Measurements from ENCODE around the gene HOXD9. TPM values are rescaled to one million over a fixed set of nuclear protein-coding genes. Genes with fewer than 3 reads are reported as not detected.

Gene HOXD9
- total RNA-seq, 1 donor from 2014 or later: 0.66 TPM

- DNase-seq (ENCODE audit: low spot score): no peak
Observed at GRCh38 chr2:176098366-176099158, 24.0 kb upstream of the HOXD9 start.

GRCh38 chr2:176099159-176099727 is 23.3 kb upstream of the HOXD9 start:
- DNase-seq (ENCODE audit: low spot score): no peak

- DNase-seq (ENCODE audit: low spot score): no peak
Observed at GRCh38 chr2:176099728-176100546, 22.6 kb upstream of the HOXD9 start, which contains the start of gene HOXD12. Gene HOXD12, plus strand, starts transcription at chr2:176099795. Its CDS starts 7 bp downstream, at chr2:176099802.

GRCh38 chr2:176100547-176101140 is 21.9 kb upstream of the HOXD9 start:
- DNase-seq (ENCODE audit: low spot score): no peak

- no peak for DNase-seq (ENCODE audit: low spot score)
Observed at GRCh38 chr2:176101216-176101830, 21.2 kb upstream of the HOXD9 start.

DNA sequence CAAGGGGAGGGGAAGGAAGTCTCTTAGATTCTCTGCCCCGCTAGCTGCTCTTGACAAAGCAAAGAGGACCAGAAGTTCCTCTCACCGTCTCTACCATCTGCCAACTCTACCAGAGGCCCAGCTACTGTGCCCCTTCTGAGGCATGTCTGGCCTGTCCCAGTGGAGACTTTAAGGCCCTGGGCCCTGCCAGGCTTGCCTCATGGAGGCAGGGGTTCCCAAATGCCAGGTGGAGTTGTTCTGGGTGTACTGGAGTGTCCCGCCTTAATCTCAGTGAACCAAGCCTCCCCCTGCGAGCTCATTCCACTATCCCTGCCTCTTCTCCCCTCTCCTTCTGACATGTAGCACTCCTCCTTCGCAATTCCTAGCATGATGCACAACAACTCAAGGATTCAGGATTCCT is 20.7 kb upstream of the HOXD9 start:
- DNase-seq (ENCODE audit: low spot score): no peak

- DNase-seq (ENCODE audit: low spot score): no peak
Observed at GRCh38 chr2:176102309-176102866, 20.1 kb upstream of the HOXD9 start.

DNA sequence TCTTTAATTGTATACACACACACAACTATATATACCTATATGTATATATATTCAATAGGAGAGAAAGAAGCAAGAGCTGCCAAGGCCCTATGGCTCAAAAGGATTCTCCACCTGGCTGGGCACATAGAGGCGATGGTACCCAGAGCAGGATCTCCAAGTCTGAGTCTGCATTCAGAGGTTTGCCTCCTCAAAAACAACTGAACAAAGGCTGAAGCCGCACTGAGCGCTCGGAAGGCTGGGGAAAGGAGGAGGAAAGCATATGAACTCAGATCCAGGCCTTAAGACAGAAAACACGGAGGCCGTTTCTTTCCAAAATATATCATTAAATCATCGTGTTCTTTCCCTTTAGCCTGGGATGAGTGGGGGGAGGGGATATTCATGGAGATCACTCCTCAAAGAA is 19.3 kb upstream of the HOXD9 start:
- DNase-seq (ENCODE audit: low spot score): no peak

DNA sequence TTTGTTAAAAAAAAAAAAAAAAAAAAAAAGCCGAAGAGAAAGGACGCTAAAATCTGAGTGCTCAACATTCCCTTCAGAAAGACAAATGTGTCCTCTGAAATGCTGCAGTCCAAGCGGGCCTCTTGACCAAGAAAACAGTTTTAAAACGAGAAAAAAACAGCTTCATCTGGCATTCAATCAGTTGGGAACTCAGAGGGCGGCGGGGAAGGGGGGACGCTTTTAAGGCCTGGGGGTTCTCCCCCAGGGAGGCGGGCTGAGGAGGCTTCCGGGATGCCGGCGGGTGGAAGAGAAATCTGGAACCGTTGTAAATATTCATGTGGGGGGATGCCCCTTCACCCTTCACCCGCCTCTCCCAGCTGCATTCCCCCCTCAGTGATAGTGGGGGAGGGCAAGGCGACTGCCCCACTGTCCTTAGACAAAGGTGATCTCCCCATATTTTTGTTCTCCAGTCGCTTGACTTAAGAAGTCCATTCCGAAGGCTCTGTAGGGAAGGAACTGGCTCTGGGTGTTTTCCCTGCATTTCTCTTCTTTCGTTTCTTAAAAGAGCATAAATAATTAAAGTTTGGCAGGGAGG is 18.7 kb upstream of the HOXD9 start:
- no peak for DNase-seq (ENCODE audit: low spot score)

DNA sequence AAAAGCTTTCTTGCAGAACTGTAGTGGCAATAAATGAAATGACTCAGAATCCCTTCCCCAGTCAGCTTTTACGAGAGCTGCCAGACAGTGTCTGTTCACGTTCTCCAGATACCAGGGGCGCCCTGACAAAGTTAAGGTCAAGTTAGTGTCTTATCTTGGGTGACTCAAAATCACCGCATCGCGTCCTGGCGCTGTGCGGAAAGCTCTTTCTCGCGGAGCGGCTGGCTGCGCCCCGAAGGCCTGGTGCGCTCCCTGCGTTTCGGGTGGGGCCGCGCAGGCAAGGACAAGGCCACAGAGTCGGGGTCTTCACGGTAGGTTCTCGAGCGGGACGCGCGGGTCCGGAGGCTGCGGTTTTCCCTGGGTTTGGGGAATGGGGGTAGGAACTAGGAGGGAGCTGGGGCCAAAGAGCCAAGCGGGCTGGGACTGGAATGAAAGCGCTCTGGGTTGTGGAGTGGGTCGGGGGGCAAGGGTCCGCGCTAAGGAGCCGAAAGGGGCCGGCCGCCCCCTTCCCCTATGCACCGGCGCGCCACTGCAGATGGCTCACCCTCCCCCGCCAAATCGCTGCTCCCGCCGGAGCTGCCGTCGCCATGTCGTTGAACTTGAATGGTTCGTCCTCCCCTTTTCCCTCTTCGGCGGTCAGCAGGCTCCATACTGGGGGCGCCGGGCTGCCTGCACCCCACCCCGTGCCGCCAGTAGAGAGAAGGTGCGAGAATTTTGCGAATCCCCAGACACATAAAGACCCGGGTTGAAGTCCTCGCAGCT is 18.0 kb upstream of the HOXD9 start:
- no peak for DNase-seq (ENCODE audit: low spot score)

DNA sequence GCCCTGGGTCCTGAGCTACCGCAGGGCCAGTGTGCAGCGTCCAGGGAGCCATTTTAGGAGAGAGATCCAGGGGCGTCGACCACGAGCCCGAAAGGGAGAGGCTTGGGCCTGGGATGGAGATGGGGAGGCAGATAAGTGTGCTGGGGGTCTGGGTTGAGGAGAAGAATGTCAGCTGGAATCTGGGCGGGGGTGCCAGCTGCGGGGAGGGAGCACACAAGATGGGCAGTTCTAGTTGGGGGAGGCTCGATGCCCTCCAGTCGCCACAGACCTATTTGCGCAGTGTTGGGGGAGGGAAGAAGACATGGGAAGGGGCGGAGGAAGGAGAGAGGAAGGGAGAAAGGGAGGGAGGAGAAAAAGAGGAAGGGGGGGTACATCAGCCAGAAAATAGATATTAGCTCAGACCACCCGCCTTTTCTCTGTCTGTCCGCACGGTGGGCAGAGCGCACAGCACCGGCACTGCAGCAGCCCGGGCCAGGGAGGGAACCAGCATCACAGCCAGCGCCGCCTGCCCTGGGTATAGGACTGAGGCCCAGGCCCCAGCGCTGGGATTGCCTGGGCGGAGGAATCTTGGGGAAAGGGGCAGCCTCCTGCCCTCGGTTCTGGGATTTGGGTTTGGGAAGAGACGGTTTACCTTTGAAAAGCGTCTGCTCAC is 17.3 kb upstream of the HOXD9 start:
- DNase-seq (ENCODE audit: low spot score): no peak

DNA sequence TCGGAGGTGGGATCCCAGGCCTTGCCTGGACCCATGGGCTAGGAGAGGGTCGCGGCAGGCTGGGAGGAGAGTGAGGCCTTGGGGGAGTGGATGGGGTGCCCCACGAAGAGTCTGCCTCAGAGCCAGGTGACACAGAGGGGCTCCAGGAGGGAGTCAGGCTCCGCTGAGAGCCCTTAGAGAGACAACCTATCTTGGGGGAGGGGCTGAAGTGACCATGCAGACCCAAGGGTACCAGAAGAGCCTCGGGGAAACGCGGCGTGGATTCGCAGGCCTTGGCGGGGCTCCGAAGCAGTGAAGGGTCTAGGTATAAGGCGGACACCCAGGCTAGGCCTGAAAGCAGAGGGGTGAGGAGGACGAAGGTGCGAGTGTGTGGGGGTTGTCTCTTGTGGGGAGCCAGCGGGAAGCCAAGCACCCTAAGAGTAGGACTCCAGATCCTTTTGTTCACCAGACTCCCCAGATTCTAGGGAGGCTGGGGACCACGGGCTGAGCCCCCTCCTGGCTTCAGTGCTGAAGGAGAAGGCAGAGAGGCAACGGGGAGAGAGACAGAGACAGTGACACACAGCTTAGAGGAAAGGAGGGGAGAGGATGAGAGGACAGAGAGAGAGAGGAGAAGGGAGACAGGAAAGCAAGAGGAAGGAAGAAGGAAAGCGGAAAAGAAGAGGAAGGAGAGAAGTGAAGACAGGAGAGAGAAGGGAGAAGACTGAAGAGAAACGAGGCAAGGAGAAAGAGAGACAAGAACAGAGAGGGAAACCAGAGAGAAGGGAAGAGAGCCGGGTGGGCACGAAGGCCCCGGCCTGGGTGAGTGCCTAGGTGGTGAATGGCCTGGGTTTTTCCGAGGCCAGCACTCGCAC is 16.6 kb upstream of the HOXD9 start:
- no peak for DNase-seq (ENCODE audit: low spot score)

- DNase-seq (ENCODE audit: low spot score): no peak
Observed at GRCh38 chr2:176106581-176107539, 15.7 kb upstream of the HOXD9 start, which contains the start of gene HOXD11. Gene HOXD11, plus strand, starts transcription at chr2:176107280. Its CDS starts 76 bp downstream, at chr2:176107356.

GRCh38 chr2:176107731-176108181 is 14.8 kb upstream of the HOXD9 start:
- DNase-seq (ENCODE audit: low spot score): no peak

- DNase-seq (ENCODE audit: low spot score): no peak
Observed at GRCh38 chr2:176109192-176109901, 13.2 kb upstream of the HOXD9 start.

- DNase-seq (ENCODE audit: low spot score): no peak
Observed at GRCh38 chr2:176109946-176110345, 12.6 kb upstream of the HOXD9 start.

Data from mucosa of gallbladder (tissue), 1 donor.